HEK293T (cell line): ENCODE results near the gene SWSAP1.

Source experiments
- BHLHE40 ChIP-seq: fragments of 450-650 bp; IDR thresholded peaks from 2 replicates; pipeline ENCODE4 v1.6.1; 2016; ENCODE audit warnings: mild to moderate bottlenecking, moderate library complexity, borderline replicate concordance
- CTBP1 ChIP-seq: fragments of 450-650 bp; IDR thresholded peaks from 2 replicates; pipeline ENCODE4 v1.6.1; 2016; ENCODE audit warnings: borderline replicate concordance
- ELF4 ChIP-seq: fragments of 450-650 bp; IDR thresholded peaks from 2 replicates; pipeline ENCODE4 v1.6.1; 2017; ENCODE audit warnings: antibody characterized with exemption
- FOXA1 ChIP-seq: fragments of 450-650 bp; IDR thresholded peaks from 2 replicates; pipeline ENCODE4 v1.6.1; 2016; ENCODE audit warnings: mild to moderate bottlenecking
- FOXK2 ChIP-seq: fragments of 450-650 bp; IDR thresholded peaks from 2 replicates; pipeline ENCODE4 v1.6.1; 2016; ENCODE audit warnings: mild to moderate bottlenecking
- FOXM1 ChIP-seq: fragments of 450-650 bp; IDR thresholded peaks from 2 replicates; pipeline ENCODE4 v1.6.1; 2017; ENCODE audit warnings: mild to moderate bottlenecking, borderline replicate concordance
- L3MBTL2 ChIP-seq: fragments of 450-650 bp; conservative IDR thresholded peaks from 2 replicates; pipeline ENCODE4 v1.6.1; 2016; ENCODE audit warnings: mild to moderate bottlenecking
- LEF1 ChIP-seq: fragments of 450-650 bp; IDR thresholded peaks from 2 replicates; pipeline ENCODE4 v1.6.1; 2017; ENCODE audit warnings: mild to moderate bottlenecking, borderline replicate concordance
- NFRKB ChIP-seq: fragments of 450-650 bp; IDR thresholded peaks from 2 replicates; pipeline ENCODE4 v1.6.1; 2016; ENCODE audit warnings: mild to moderate bottlenecking, moderate library complexity
- SP1 ChIP-seq: fragments of 450-650 bp; IDR thresholded peaks from 2 replicates; pipeline ENCODE4 v1.6.1; 2017
- SUZ12 ChIP-seq: fragments of 450-650 bp; IDR thresholded peaks from 2 replicates; pipeline ENCODE4 v1.6.1; 2016; ENCODE audit warnings: mild to moderate bottlenecking
- TARDBP ChIP-seq: fragments of 450-650 bp; IDR thresholded peaks from 2 replicates; pipeline ENCODE4 v1.6.1; 2016
- ZNF384 ChIP-seq: fragments of 450-650 bp; IDR thresholded peaks from 2 replicates; pipeline ENCODE4 v1.6.1; 2016
- TF ChIP-seq, protein P1 (sequence below): fragments of 450-650 bp; IDR thresholded peaks from 2 replicates; pipeline ENCODE4 v1.6.1; 2016

- TF ChIP-seq NFRKB, result no peak
- no peak for TF ChIP-seq TARDBP
- no peak for TF ChIP-seq ELF4
- no peak for TF ChIP-seq CTBP1
- TF ChIP-seq BHLHE40, result no peak
- TF ChIP-seq FOXA1, result no peak
- no peak for TF ChIP-seq ZNF384
- TF ChIP-seq SUZ12, result no peak
- TF ChIP-seq FOXM1, result no peak
- TF ChIP-seq L3MBTL2, result no peak
- no peak for TF ChIP-seq FOXK2
- TF ChIP-seq, protein P1, sequence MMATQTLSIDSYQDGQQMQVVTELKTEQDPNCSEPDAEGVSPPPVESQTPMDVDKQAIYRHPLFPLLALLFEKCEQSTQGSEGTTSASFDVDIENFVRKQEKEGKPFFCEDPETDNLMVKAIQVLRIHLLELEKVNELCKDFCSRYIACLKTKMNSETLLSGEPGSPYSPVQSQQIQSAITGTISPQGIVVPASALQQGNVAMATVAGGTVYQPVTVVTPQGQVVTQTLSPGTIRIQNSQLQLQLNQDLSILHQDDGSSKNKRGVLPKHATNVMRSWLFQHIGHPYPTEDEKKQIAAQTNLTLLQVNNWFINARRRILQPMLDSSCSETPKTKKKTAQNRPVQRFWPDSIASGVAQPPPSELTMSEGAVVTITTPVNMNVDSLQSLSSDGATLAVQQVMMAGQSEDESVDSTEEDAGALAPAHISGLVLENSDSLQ, result no peak
- no peak for TF ChIP-seq LEF1
- TF ChIP-seq SP1, result no peak
Observed at GRCh38 chr19:11373885-11374432, 507 bp upstream of the SWSAP1 start.
